ENCODE measurements around the gene CCDC82. TPM values are rescaled to one million over a fixed set of nuclear protein-coding genes. Genes with fewer than 3 reads are reported as not detected.

Gene CCDC82
- polyA plus RNA-seq, 1 of the 3 experiments (the other 2 are of a cell fraction) = 8.7 TPM

GRCh38 chr11:96333191-96333719 is 56.5 kb downstream of the CCDC82 start:
- peaks cover 24% of the 10 kb centered on the region for H4K20me1 ChIP-seq (ENCODE audit: insufficient read depth)
- DNase-seq = no peak
- TF ChIP-seq USF2 (IDR thresholded peaks at IDR 0.05; ENCODE audit: borderline replicate concordance, low read depth, low read length) = no peak
- no peak for TF ChIP-seq EP300 (IDR thresholded peaks at IDR 0.05; ENCODE audit: borderline replicate concordance in 1 of 2, low read depth in 1 of 2, low read length in 1 of 2)
- TF ChIP-seq GATA2 (CRISPR knock-in tag; IDR thresholded peaks at IDR 0.05) = no peak
- TF ChIP-seq NFIC (IDR thresholded peaks at IDR 0.05; ENCODE audit: borderline replicate concordance) = no peak
- TF ChIP-seq GABPA (IDR thresholded peaks at IDR 0.05; ENCODE audit: low read depth) = no peak
- no peak; the same call in 1 of the 2 replicates for TF ChIP-seq FOSL2 (IDR thresholded peaks at IDR 0.05; ENCODE audit: borderline replicate concordance, low read depth)
- peak overlapping the region; percentile 34 to 59; a peak in 3 of 4 replicates for H3K27ac ChIP-seq (ENCODE audit: low read depth in 2 of 2, low read length in 1 of 2)
- peaks cover 4 to 65% of the 10 kb centered on the region in 2 experiments for H3K4me1 ChIP-seq (ENCODE audit: control insufficient read depth in 1 of 2, insufficient read depth in 2 of 2, low read depth in 1 of 2, low read length in 1 of 2)
- H2AFZ ChIP-seq (ENCODE audit: low read depth) = no peak overlapping the region
- ChIA-PET CTCF (interaction anchor here (3.9 kb wide), 1 partner anchor 10 kb away, joined by 16 read pairs; the partner anchor contains the start of gene MAML2), POLR2A (no interaction called here)
- 91% methylated on average over 4 of the region's 4 CpGs for WGBS (ENCODE audit: low lambda C conversion rate)
- no peak overlapping the region for H3K4me3 ChIP-seq (ENCODE audit: low read depth in 2 of 2, low read length in 1 of 2)
- peak overlapping the region; percentile 27; the same call in 1 of the 2 replicates for H3K4me2 ChIP-seq
- H3K9me3 ChIP-seq = no peaks in the 10 kb centered on the region
- H3K36me3 ChIP-seq (replicated peaks in 1 of 2; ENCODE audit: control insufficient read depth in 1 of 2, insufficient read depth in 2 of 2, low read length in 1 of 2) = peaks cover 18 to 22% of the 10 kb centered on the region in 2 experiments
- H3K79me2 ChIP-seq (ENCODE audit: insufficient read depth) = peaks cover 100% of the 10 kb centered on the region
- H3K27me3 ChIP-seq (ENCODE audit: insufficient read depth) = no peaks in the 10 kb centered on the region
- H3F3A ChIP-seq (replicated peaks; ENCODE audit: insufficient read depth) = peaks cover 39% of the 10 kb centered on the region
- H3K9ac ChIP-seq = no peak overlapping the region
- H3K9me2 ChIP-seq = no peaks in the 10 kb centered on the region

GRCh38 chr11:96332126-96332771 is 57.5 kb downstream of the CCDC82 start:
- Histone ChIP-seq H3K79me2 (ENCODE audit: insufficient read depth) (peaks cover 100% of the 10 kb centered on the region), H3K9me2 (no peaks in the 10 kb centered on the region), H3K4me2 (peak overlapping the region; percentile 27), H3K4me1 (ENCODE audit: control insufficient read depth in 1 of 2, insufficient read depth in 2 of 2, low read depth in 1 of 2, low read length in 1 of 2) (peaks cover 0 to 56% of the 10 kb centered on the region in 2 experiments), H3K27me3 (ENCODE audit: insufficient read depth) (no peaks in the 10 kb centered on the region), H3K9ac (no peak overlapping the region), H3K4me3 (ENCODE audit: low read depth in 2 of 2, low read length in 1 of 2) (no peak overlapping the region), H2AFZ (ENCODE audit: low read depth) (no peak overlapping the region), H4K20me1 (ENCODE audit: insufficient read depth) (peaks cover 14% of the 10 kb centered on the region; the same call in 1 of the 2 replicates), H3K36me3 (replicated peaks in 1 of 2; ENCODE audit: control insufficient read depth in 1 of 2, insufficient read depth in 2 of 2, low read length in 1 of 2) (peaks cover 16 to 22% of the 10 kb centered on the region in 2 experiments), H3K9me3 (no peaks in the 10 kb centered on the region), H3F3A (replicated peaks; ENCODE audit: insufficient read depth) (peaks cover 48% of the 10 kb centered on the region), H3K27ac (ENCODE audit: low read depth in 2 of 2, low read length in 1 of 2) (peak overlapping the region in 1 of 2 experiments; percentile 59; a peak in 1 of 4 replicates)
- TF ChIP-seq YY1 (IDR thresholded peaks at IDR 0.05; ENCODE audit: low read depth) = no peak
- CTCF ChIA-PET = interaction anchor here (1.0 to 3.9 kb wide), 2 partner anchors 11 to 240 kb away, joined by 3 to 16 read pairs; partner anchors contain the start of gene MAML2
- no peak for DNase-seq
- POLR2A ChIA-PET = interaction anchor here (0.7 kb wide), 1 partner anchor 1997 kb away, joined by 3 read pairs; no protein-coding TSS in a partner anchor
- 96% methylated on average over 8 of the region's 8 CpGs for WGBS (ENCODE audit: low lambda C conversion rate)

DNA sequence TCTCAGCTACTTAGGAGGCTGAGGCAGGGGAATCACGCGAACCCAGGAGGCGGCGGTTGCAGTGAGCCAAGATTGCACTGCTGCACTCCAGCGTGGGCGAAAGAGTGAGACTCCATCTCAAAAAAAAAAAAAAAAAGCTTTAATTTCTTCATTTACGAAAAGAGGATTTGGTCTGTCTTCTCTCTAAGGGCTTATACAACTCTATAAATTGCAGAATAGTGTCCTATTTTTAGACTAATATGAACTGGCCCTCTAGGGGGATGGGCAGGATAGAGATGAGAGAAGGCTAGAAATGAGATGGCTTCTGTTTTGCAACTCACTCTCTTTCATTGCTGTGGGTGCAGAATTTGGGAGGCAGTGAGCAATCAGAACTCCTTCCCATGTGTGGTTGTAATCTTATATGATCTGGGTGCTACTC is 58.0 kb downstream of the CCDC82 start:
- H3K27me3 ChIP-seq (ENCODE audit: insufficient read depth) = no peaks in the 10 kb centered on the region
- peaks cover 13% of the 10 kb centered on the region; the same call in 1 of the 2 replicates for H4K20me1 ChIP-seq (ENCODE audit: insufficient read depth)
- H3K9me2 ChIP-seq = no peaks in the 10 kb centered on the region
- H3F3A ChIP-seq (replicated peaks; ENCODE audit: insufficient read depth) = peaks cover 50% of the 10 kb centered on the region
- WGBS (ENCODE audit: low lambda C conversion rate) = 97% methylated on average over 7 of the region's 7 CpGs
- no peak overlapping the region for H3K9ac ChIP-seq
- POLR2A ChIA-PET = no interaction called here
- H3K27ac ChIP-seq (ENCODE audit: low read depth in 2 of 2, low read length in 1 of 2) = peak overlapping the region in 1 of 2 experiments; percentile 59; a peak in 1 of 4 replicates
- no peaks in the 10 kb centered on the region for H3K9me3 ChIP-seq
- H3K4me2 ChIP-seq = no peak overlapping the region; the same call in 1 of the 2 replicates
- H3K79me2 ChIP-seq (ENCODE audit: insufficient read depth) = peaks cover 100% of the 10 kb centered on the region
- CTCF ChIA-PET = interaction anchor here (0.6 to 3.9 kb wide), 3 partner anchors 11 to 240 kb away, joined by 3 to 16 read pairs (median 3); partner anchors contain the start of gene MAML2
- peaks cover 0 to 51% of the 10 kb centered on the region in 2 experiments for H3K4me1 ChIP-seq (ENCODE audit: control insufficient read depth in 1 of 2, insufficient read depth in 2 of 2, low read depth in 1 of 2, low read length in 1 of 2)
- no peak overlapping the region for H2AFZ ChIP-seq (ENCODE audit: low read depth)
- H3K36me3 ChIP-seq (replicated peaks in 1 of 2; ENCODE audit: control insufficient read depth in 1 of 2, insufficient read depth in 2 of 2, low read length in 1 of 2) = peaks cover 16 to 22% of the 10 kb centered on the region in 2 experiments
- DNase-seq = no peak
- H3K4me3 ChIP-seq (ENCODE audit: low read depth in 2 of 2, low read length in 1 of 2) = no peak overlapping the region
- no peak for TF ChIP-seq FOXM1 (IDR thresholded peaks at IDR 0.05; ENCODE audit: low read depth)
- no peak for TF ChIP-seq GATA2 (CRISPR knock-in tag; IDR thresholded peaks at IDR 0.05)
- no peak for TF ChIP-seq USF2 (IDR thresholded peaks at IDR 0.05; ENCODE audit: borderline replicate concordance, low read depth, low read length)
- TF ChIP-seq JUND (IDR thresholded peaks at IDR 0.05) = no peak
- TF ChIP-seq, protein P1, sequence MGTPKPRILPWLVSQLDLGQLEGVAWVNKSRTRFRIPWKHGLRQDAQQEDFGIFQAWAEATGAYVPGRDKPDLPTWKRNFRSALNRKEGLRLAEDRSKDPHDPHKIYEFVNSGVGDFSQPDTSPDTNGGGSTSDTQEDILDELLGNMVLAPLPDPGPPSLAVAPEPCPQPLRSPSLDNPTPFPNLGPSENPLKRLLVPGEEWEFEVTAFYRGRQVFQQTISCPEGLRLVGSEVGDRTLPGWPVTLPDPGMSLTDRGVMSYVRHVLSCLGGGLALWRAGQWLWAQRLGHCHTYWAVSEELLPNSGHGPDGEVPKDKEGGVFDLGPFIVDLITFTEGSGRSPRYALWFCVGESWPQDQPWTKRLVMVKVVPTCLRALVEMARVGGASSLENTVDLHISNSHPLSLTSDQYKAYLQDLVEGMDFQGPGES (IDR thresholded peaks at IDR 0.05; ENCODE audit: low read depth, low read length) = no peak
- TF ChIP-seq EZH2phosphoT487 (IDR thresholded peaks at IDR 0.05; ENCODE audit: borderline replicate concordance, low read depth) = no peak
- TF ChIP-seq, protein P2, sequence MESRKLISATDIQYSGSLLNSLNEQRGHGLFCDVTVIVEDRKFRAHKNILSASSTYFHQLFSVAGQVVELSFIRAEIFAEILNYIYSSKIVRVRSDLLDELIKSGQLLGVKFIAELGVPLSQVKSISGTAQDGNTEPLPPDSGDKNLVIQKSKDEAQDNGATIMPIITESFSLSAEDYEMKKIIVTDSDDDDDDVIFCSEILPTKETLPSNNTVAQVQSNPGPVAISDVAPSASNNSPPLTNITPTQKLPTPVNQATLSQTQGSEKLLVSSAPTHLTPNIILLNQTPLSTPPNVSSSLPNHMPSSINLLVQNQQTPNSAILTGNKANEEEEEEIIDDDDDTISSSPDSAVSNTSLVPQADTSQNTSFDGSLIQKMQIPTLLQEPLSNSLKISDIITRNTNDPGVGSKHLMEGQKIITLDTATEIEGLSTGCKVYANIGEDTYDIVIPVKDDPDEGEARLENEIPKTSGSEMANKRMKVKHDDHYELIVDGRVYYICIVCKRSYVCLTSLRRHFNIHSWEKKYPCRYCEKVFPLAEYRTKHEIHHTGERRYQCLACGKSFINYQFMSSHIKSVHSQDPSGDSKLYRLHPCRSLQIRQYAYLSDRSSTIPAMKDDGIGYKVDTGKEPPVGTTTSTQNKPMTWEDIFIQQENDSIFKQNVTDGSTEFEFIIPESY (IDR thresholded peaks at IDR 0.05; ENCODE audit: borderline replicate concordance, low read depth) = no peak
